HUES64 (cell line): ENCODE data around the gene TRIM77.
"Not testable (repeated sequence)": the region's sequence is repeated elsewhere in the genome, so short reads cannot be mapped to it uniquely, and the experiment has no call there.

Experiments
- H3K27ac ChIP-seq: 2 replicates; pipeline ENCODE4 v1.7.0; 2013; ENCODE audit warnings: low read depth, low read length, inconsistent platforms
- H3K27me3 ChIP-seq: 2 replicates; pipeline ENCODE4 v1.6.1; 2013; ENCODE audit warnings: mild to moderate bottlenecking, low read length; ENCODE audit not compliant: insufficient read depth
- H3K36me3 ChIP-seq: 2 replicates; pipeline ENCODE4 v1.6.1; 2013; ENCODE audit warnings: mild to moderate bottlenecking, low read length; ENCODE audit not compliant: insufficient read depth
- H3K4me1 ChIP-seq: 2 replicates; pipeline ENCODE4 v1.6.1; 2013; ENCODE audit warnings: mild to moderate bottlenecking, low read length, moderate library complexity; ENCODE audit not compliant: insufficient read depth
- H3K4me3 ChIP-seq: 2 replicates; pipeline ENCODE4 v1.5.1; 2013; ENCODE audit warnings: mild to moderate bottlenecking, low read length, moderate library complexity
- H3K9ac ChIP-seq: 2 replicates; pipeline ENCODE4 v1.6.1; 2013; ENCODE audit warnings: mild to moderate bottlenecking, low read depth, low read length
- H3K9me3 ChIP-seq: 2 replicates; pipeline ENCODE4 v1.6.1; 2013; ENCODE audit warnings: low read depth, low read length; ENCODE audit not compliant: insufficient read depth
- WGBS: fragments of 150-250, 120-280 bp; methylation state at CpG from one replicate; pipeline ENCODE4 v1.1.7; 2013; ENCODE audit warnings: missing lambda C conversion rate; 5-methylcytosine and 5-hydroxymethylcytosine counted together

TRIM77 gene

DNA sequence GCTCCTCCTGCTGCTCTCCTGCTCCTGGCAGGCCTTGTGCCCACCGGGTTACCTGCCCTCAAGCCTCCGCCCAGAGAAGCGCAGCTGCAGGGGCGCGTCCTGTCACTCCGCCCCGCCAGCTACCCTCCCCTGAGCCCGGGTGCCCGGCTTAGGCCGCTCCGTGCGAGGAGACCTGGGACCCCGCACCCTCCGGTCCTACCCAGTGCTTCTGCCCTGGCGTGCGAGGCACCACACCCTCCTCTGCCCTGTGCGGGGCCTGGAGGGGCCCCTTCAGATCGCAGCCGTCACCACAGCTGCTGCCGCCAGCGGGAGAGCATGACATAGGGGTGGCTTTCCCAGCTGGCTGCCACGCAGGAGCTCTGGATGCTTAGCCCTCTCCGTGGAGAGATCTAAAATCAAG is 20.1 kb downstream of the TRIM77 start:
- WGBS = 94% methylated on average over 23 of the region's 23 CpGs
- not testable (repeated sequence) for H3K36me3 ChIP-seq, H3K4me1 ChIP-seq, H3K27me3 ChIP-seq, H3K4me3 ChIP-seq, H3K9me3 ChIP-seq, H3K9ac ChIP-seq, H3K27ac ChIP-seq

DNA sequence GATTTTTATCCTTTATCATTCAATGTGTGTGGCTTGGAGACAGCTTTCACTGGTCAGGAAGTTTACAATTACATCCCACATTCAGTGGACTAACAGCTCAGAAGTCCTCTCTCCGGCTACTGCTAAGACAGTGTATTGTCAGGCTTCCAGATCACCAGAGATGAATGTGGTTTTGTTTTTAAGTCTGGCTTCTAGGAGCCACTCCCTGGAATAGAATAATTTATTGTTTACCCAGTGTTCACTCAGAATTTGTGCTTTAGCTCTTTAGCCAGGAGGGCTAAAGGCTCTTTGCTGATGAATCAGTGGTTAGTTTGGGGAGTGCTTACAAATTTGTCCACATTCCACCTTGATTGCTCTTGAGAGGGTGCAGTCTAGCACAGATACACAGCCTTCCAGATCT is 26.5 kb downstream of the TRIM77 start:
- Histone ChIP-seq H3K27me3 (no peaks in the 10 kb centered on the region), H3K4me3 (no peak overlapping the region), H3K4me1 (0 out of 2 replicates have a peak, but pooled peaks cover 3% of the 10 kb centered on the region), H3K27ac (no peak overlapping the region), H3K9ac (no peak overlapping the region), H3K9me3 (no peaks in the 10 kb centered on the region), H3K36me3 (no peaks in the 10 kb centered on the region)
- 100% methylated on average over 1 of the region's 1 CpG for WGBS

- Histone ChIP-seq H3K9ac (no peak overlapping the region), H3K36me3 (no peaks in the 10 kb centered on the region), H3K27me3 (no peaks in the 10 kb centered on the region), H3K27ac (no peak overlapping the region), H3K4me1 (0 out of 2 replicates have a peak, but pooled peaks cover 3% of the 10 kb centered on the region), H3K9me3 (no peaks in the 10 kb centered on the region), H3K4me3 (no peak overlapping the region)
- WGBS = 91% methylated on average over 3 of the region's 3 CpGs
These were observed 27.0 kb downstream of the TRIM77 start for GRCh38 chr11:89737116-89737515.

DNA sequence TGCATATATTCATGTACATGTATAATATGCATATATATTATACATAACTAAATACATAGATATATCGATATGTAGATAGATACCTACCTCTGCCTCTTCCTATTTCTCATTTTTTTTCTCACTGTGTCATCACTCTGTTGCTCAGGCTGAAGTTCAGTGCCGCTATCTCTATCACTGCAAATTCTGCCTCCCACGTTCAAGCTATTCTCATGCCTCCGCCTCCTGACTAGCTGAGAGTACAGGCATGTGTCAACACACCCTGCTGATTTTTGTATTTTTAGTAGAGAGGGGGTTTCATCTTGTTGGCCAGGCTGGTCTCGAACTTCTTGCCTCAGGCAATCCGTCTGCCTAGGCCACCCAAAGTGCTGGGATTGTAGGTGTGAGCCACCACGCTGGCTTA is 31.3 kb downstream of the TRIM77 start:
- H3K36me3 ChIP-seq, H3K4me1 ChIP-seq, H3K27me3 ChIP-seq, H3K27ac ChIP-seq, H3K9me3 ChIP-seq, H3K4me3 ChIP-seq, H3K9ac ChIP-seq: not testable (repeated sequence)
- 88% methylated on average over 7 of the region's 7 CpGs for WGBS

- 89% methylated on average over 19 of the region's 28 CpGs for WGBS
- H3K36me3 ChIP-seq, H3K9me3 ChIP-seq, H3K9ac ChIP-seq, H3K27ac ChIP-seq, H3K4me1 ChIP-seq, H3K27me3 ChIP-seq: not testable (repeated sequence)
- peak overlapping the region; percentile 33 for H3K4me3 ChIP-seq
These were observed 34.1 kb downstream of the TRIM77 start for GRCh38 chr11:89744158-89744557.

- H3K27ac ChIP-seq, H3K4me3 ChIP-seq, H3K36me3 ChIP-seq, H3K9ac ChIP-seq, H3K27me3 ChIP-seq, H3K4me1 ChIP-seq, H3K9me3 ChIP-seq: not testable (repeated sequence)
These were observed 40.7 kb downstream of the TRIM77 start for GRCh38 chr11:89750822-89751221.
